ENCODE results near the gene ADGRL1. TPM values are rescaled to one million over a fixed set of nuclear protein-coding genes. Genes with fewer than 3 reads are reported as not detected.
"Not testable (repeated sequence)": the region's sequence is repeated elsewhere in the genome, so short reads cannot be mapped to it uniquely, and the experiment has no call there.

The ADGRL1 gene
- total RNA-seq, 1 donor from 2014 or later, result 24.0 TPM

DNA sequence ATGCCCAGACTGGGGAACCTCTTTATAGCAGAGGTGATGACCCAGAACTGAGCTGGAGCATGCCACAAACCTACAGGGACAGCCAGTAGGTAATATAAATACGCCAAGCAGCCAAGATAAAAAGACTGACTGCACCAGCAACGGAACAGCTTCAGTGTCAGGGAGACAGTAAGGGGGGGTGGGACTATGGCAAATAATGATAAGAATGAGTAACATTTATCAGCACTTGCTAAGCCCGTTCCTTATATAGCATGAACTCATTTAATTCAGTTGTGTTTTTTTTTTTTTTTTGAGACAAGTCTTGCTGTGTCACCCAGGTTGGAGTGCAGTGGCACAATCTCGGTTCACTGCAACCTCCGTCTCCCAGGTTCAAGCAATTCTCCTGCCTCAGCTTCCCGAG is 20.5 kb upstream of the ADGRL1 start:
- intact Hi-C loops (cut with micrococcal nuclease); ATAC-seq; DNase-seq: not testable (repeated sequence)

DNA sequence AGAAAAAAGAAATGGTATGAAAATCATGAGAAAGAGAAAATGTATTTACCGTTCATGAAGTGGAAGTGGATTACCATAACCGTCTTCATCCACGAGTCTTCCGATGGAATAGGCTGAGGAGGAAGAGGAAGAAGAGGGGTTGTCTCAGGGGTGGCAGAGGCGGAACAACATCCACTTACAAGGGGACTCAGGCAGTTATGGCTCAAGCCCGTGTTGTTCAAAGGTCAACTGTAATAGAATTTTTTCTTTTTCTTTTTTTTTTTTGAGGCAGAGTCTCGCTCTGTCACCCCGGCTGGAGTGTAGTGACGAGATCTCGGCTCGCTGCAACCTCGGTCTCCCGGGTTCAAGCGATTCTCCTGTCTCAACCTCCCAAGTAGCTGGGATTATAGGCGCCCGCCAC is 16.9 kb upstream of the ADGRL1 start:
- intact Hi-C loops (cut with micrococcal nuclease), result no loop called here
- ATAC-seq (no peak), DNase-seq (no peak)

DNA sequence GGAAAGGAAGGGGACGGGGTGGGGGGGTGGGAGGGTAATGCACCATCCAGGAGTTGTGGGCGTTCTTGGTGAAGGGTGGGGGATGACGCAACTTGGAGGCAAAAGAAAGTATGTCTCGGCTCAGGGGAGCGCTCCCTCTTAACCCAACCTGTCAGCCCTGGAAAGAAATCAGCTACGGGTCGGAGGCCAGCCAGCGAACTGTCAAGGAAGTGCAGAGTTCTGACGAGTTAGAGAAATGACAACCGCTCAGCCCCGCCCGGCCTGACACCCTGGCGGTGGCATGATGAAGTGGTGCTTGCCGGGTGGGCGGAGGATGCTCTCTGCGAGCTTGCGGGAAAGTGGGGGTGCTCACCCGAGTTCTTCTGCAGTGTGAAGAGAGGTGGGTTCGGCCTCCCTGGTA is 15.4 kb upstream of the ADGRL1 start:
- ATAC-seq, result peak; percentile 45
- peak; percentile 37 for DNase-seq
- intact Hi-C loops (cut with micrococcal nuclease), result not testable (repeated sequence)

DNA sequence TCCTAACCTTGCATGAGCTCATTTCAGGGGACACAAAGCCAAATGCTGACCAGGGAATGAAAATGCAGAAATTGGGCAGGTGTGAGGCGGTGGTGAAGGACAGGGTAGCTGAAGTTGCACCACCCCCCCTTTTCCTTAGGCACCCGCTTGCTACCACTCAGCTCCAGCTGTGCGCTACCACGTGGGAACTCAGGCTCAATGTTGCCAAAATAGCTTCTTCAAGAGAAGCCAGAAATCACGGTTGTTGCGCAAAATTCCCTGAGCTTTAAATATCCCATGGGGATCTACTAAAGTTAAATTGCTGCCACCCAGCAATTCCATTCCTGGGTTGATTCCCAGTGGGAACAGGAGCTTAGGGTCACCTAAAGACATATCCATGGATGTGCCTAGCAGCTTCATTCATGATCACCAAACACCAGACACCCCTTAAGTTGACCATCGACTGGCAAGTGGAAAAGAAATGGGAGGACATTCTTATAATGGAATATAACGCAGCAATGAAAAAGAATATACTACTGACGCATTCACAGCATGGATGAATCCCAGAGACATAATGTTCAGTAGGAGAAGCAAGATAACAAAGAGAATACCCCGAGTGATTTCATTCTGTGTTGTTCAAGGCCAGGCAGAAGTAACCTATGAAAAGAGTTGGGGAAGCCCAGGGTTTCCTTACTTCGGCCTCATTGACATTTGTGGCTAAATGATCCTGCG is 12.8 kb upstream of the ADGRL1 start:
- ATAC-seq, result no peak
- no peak for DNase-seq
- intact Hi-C loops (cut with micrococcal nuclease), result no loop called here

DNA sequence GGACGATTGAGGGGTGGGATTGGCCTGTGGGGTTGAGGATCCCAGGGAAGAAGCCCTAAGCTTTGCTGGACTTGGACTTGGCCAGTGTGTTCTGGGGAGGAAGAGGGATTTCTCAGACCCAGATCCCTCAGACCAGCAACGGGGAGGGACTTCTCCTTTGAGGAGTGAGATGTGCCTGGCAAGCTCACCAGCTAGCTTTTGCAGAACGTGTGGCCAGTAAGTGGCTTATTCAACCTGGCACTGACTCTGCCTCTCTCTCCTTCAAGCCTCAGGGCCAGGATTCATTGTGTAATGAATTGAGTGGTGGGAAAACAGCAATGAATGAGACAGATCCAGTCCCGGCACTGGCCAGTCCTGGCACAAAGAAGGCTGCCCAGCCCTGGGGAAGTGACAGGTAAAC is 11.9 kb upstream of the ADGRL1 start:
- ATAC-seq; intact Hi-C loops (cut with micrococcal nuclease); DNase-seq: not testable (repeated sequence)

DNA sequence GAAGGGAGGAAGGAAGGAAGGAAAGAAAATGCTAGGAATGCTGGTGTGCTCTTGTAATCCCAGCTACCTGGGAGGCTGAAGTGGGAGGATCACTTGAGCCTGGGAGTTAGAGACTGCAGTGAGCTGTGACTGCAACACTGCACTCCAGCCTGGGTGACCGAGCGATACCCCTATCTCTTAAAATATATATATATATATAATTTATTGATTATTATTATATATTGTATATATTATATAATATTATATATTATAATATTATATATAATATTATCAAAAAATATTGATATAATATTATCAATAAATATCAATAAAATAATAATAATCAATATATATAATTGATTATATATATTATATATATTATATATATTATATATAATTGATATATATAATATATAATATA is 8.6 kb upstream of the ADGRL1 start:
- ATAC-seq, result no peak
- no peak for DNase-seq
- intact Hi-C loops (cut with micrococcal nuclease), result no loop called here

DNA sequence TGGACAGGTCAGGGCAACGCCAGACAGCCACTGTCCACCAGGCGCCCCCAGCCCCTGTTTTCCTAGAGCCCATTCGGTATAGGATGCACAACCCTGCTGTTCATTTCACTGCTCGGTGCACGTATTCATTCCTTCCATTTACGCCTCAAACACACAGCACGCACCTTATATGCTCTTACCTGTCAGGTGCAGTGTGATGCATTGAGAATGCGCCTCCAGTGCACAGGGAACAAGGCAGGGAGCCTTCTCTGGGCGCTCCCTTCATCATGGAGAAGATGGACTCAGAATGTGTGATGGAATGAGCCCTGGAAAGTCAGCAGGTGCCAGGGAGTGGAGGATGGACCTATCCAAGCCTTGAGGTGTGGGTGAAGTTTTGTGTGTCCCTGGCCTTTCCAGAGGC is 4.2 kb upstream of the ADGRL1 start:
- DNase-seq; ATAC-seq; intact Hi-C loops (cut with micrococcal nuclease): not testable (repeated sequence)

DNA sequence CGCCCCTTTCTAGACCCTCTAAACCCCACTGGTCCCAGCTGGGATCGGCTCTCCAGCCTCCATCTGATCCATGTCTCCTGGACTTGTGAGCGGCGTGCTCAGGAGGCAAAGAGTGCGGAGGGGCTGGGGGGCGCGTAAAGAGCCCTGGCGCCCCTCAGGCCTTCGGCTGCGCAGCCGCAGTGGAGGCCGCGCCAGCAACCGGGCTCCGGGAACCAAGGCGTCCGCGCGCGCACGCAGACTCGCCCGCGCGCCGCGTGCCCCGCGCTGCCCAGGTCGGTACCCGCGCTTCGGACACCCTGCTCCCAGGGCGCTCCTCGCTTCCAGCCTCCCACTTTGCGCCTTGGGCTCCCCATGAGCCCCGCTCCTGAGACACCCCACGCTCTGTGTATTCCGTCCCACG is 3.4 kb upstream of the ADGRL1 start:
- DNase-seq; intact Hi-C loops (cut with micrococcal nuclease); ATAC-seq: not testable (repeated sequence)

DNA sequence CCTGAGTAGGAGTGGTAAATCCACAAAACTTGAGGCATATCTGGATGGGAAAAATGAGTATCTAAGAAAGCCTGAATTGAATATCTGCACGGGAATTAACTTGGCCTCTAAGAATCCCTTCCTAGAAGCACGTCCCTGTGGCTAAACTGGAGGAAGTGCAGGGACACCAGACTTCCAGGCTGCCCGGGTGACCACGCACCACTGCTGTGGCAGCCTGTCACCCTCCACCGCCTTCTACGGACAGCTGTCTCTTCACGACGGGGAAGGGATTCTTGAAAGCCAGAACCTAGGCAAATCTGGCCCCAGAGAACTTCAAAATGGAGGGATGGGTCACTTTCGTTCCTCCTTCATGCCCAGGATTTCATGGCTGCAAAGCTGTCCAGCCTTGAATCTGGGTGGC is 2.5 kb upstream of the ADGRL1 start:
- ATAC-seq; DNase-seq; intact Hi-C loops (cut with micrococcal nuclease): not testable (repeated sequence)

DNA sequence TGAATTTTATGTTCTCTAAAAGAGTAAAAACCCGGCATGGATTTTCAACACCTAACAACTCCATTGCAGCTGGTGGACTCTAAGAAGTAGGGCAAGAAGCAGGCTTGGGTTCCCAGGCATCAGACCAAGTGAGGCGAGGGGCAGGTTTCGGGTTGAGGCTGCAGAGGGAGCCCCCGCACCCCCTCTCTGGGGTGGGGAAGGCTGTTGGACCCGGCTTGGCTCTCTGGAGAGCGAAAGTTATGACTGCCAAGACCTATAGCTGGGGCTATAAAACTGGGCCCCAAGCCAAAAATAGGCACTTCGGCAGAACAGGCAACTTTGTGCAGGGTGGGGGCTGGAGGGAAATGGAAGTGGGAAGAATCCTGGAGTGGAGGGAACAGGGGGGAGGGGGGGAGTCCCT is 1.8 kb upstream of the ADGRL1 start:
- intact Hi-C loops (cut with micrococcal nuclease); ATAC-seq: not testable (repeated sequence)

DNA sequence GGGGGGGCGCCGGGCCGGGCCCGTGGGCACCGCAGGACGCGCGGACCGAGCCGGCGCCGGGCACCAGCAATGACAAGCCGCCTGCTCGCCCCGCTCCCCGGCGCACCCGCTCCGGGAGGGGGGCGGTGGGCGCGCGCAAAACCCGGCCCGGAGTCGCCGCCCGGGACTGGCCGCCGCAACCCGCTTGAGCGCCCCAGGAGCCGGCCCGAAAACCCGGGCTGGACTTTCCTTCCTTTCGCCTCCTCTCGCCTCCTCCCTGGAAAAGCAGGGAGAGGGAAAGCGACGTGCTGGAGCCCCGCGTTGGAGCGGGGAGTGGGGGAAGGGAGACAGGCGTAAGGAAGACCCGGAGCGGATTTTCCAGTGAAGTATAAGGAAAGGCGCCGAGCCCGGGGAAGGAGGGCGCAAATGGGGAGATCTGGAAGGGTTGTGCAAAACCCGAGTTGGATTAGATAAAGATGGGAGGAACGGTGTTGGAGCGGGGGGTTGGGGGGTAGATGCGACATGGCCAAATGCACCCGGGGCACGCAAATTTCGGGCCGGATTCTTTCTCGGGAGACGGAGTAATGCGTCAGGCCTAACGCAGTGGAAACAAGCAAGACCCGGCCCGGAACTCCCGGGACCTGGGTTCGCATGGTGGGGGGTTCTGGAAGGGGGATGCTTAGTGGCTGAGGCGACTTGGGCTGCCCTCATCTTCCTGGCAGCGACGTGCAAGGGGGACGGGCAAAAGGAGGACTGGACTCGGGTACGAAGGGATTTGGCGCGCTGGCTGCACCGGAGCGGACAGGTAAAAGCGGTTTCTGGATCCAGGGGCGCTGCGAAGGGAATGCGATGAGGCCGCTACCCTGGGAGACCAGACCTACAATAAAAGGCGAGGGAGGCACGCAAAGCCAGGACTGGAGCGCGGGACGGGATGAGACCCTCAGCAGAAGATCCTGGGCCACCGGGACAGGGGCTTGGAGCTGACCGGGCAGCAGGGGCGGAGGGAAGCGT is 1.1 kb upstream of the ADGRL1 start:
- DNase-seq (peak; percentile 95), ATAC-seq (peak; percentile 93)
- intact Hi-C loops (cut with micrococcal nuclease), result not testable (repeated sequence)

More for the DNA sequence above, 1.8 kb upstream of the ADGRL1 start:
- not testable (repeated sequence) for DNase-seq

DNA sequence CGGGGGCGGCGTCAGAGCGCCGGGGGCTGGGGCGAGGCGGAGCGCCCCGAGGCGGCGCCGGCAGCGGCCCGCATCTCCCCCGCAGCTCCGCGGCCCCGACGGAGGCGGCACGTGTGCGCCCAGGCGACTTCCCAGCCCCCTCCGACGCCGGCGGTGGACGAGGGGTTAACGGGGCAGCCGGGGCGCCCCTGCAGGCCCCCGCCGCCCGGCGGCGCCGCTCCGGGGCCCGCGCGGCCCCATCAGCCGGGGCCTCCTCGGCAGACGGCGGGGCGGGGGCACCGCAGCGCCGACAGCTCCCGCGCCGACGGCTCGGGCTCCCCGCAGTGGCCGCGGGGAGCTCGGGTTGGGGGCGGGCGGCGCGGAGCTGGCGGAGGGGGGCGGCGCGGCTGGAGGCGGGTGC is 339 bp upstream of the ADGRL1 start:
- intact Hi-C loops (cut with micrococcal nuclease); DNase-seq; ATAC-seq: not testable (repeated sequence)

DNA sequence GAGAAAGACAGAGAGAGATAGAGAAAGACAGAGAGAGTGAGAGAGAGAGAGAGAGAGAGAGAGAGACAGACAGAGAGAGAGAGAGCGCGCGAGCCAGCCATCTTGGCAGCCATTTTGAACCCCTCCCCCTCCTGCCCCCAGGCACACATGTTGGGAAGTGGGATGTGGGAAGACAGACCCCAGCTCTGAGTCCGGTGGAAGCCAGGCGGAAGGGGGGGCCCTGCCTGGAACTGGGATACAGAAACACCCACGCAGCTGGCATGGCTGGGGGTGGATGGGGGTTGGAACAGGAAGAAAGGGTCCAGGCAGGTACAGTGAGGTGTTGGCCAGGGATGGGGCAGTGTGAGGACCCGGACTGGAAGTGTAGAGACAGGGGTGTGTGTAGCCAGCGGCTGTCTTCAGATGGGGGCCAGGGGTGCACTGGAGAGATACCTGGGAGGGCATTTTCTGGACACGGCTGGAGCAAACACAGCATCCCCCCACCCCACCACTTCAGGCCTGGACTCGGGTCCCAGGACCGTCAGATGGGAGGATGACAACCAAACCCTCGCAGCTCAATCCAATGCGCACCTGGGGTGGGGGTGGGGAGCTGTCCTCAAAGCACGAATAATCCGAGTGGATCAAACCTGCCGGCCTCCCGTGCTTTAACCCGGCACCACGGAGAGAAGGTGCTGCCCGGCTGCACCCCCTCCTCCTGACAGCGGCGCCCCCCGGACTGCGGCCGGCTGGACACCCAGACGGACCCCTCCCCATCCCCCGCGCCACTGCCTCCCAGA is 1.1 kb downstream of the ADGRL1 start:
- ATAC-seq; DNase-seq; intact Hi-C loops (cut with micrococcal nuclease): not testable (repeated sequence)

DNA sequence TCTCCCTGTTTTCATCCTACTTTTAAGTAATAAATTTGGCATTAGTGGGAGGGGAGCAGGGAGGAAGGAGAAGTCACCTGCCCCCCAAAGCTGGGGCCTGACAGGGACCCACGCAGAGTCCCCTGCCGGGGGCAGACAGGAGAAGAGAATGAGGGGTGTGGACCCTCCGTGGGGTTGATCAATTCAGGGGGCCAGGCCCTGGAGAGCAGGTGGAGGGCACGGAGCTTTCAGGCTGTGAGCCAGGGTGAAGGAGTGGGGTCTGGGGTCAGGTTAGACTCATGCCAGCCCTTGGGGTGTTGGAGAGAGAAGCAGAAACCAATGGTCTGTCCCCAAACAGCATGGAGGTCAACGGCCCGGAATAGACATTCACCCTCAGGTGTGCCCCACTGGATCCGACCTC is 1.8 kb downstream of the ADGRL1 start:
- ATAC-seq; intact Hi-C loops (cut with micrococcal nuclease); DNase-seq: not testable (repeated sequence)

DNA sequence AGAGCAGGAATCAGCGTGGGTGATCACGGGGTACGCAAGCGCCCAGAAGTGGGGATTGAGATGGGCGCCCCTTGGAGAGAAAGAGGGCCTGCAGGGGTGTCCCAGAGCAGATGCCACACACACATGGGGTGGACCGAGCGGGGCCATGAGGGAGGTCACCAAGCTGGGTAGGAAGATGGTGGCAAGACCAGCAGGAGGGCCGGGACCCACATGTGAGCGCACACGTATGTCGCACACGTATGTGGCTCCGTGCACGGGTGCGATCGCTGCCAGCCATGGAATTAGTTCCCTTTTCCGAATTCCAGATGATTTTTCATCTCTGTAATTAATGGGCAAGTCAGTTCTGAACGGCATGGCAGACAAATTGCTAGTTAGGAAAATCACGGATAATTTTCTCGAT is 2.2 kb downstream of the ADGRL1 start:
- ATAC-seq; DNase-seq; intact Hi-C loops (cut with micrococcal nuclease): not testable (repeated sequence)

DNA sequence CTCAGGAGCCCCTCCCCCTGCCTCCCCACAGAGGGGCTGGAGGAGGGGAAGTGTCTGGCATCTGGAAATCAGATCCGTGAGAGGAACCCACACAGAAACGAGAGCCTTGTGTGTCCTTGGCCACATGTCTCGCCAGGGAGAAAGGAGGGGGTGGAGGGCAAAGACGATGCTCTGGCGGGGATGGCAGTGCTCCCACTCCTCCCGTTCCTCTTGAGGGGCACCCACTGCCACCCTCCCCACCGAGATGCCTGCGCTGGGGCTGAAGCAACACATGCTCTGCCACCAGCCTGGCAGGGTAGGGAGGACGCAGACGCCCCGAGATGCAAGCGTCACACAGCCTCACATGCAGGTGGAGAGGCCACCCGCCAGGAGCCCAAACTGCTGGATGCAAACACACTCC is 2.8 kb downstream of the ADGRL1 start:
- ATAC-seq (no peak), DNase-seq (no peak)
- intact Hi-C loops (cut with micrococcal nuclease), result no loop called here

DNA sequence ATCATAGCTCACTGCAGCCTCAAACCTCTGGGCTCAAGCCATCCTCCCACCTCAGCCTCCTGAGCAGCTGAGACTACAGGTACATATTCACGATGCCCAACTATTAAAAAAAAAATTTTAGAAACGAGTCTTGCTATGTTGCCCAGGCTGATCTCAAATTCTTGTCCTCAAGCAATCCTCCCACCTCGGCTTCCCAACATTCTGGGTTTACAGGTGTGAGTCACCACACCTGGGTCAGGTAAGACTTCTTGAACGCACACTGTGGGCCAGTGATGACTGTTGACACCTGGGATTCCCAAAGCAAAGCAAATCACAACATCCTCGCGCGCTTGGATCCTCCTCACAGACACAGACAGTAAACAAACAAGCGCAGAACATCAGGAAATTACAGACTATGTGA is 4.5 kb downstream of the ADGRL1 start:
- intact Hi-C loops (cut with micrococcal nuclease); ATAC-seq; DNase-seq: not testable (repeated sequence)

DNA sequence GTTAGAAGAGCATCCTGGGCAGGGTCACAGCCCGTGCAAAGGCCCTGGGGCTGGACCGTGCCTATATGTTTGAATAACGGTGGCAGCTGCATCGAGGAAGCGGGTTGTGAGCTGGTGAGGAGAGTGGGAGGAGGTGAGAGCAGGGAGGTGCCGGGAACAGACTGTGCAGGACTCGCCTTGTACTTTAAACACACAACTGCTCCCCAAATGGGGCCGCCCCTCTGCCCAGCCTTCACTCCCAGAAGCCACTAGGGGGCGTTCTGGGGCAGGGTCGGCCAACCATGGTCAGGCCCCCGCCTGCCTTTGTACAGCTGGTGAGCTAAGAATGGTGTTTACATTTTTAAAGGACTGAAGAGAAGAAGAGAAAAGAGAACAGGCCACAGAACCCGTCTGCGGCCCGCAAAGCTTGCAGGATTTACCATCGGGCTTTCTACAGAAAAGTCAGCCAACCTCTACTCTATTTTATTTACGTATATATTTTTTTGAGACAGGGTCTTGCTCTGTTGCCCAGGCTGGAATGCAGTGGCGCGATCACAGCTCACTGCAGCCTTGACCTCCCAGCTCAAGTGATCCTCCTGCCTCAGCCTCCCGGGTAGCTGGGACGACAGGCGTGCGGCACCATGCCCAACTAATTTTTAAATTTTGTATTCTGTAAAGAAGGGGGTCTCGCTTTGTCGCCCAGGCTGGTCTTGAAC is 5.7 kb downstream of the ADGRL1 start:
- intact Hi-C loops (cut with micrococcal nuclease), result not testable (repeated sequence)
- DNase-seq, result peak; percentile 47
- ATAC-seq, result peak; percentile 40
